HFF-Myc (cell line): Measurements from ENCODE around the gene CHMP2A.

Experiments
- DNase-seq: peaks from one replicate; pipeline ENCODE4 v3.0.0-alpha.2; 2011; ENCODE audit warnings: low read depth; ENCODE audit errors: extremely low read depth
- H3K4me3 ChIP-seq: replicated peaks from 2 replicates; pipeline ENCODE4 v1.5.1; 2011; ENCODE audit warnings: low read depth, mild to moderate bottlenecking, control low read depth, low read length
- TF ChIP-seq, protein P1 (sequence below): IDR thresholded peaks from 2 replicates; pipeline ENCODE4 v1.5.1; 2012; ENCODE audit warnings: mild to moderate bottlenecking, low read depth, low read length, control low read depth; ENCODE audit errors: missing control alignments

CHMP2A gene

DNA sequence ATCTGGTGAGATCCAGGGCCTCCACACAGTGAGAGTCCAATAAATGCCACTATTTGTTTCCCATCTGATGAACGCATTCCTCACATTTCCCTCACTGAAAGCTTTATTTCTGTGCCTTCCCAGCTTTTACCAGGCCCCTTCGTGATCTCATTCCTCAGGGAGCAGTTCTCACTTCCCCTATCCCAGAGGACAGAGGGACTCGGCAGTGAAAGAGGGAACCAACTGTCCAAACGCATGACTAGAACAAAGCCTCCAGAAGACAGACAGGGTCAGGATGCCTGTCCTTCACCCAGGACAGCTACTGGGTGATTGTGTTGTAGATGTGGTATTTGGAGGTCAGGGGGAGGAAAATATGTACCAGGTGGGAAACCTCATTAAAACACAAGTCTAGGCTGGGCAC lies 33.3 kb downstream of the CHMP2A start:
- H3K4me3 ChIP-seq, result no peak overlapping the region
- TF ChIP-seq, protein P1, sequence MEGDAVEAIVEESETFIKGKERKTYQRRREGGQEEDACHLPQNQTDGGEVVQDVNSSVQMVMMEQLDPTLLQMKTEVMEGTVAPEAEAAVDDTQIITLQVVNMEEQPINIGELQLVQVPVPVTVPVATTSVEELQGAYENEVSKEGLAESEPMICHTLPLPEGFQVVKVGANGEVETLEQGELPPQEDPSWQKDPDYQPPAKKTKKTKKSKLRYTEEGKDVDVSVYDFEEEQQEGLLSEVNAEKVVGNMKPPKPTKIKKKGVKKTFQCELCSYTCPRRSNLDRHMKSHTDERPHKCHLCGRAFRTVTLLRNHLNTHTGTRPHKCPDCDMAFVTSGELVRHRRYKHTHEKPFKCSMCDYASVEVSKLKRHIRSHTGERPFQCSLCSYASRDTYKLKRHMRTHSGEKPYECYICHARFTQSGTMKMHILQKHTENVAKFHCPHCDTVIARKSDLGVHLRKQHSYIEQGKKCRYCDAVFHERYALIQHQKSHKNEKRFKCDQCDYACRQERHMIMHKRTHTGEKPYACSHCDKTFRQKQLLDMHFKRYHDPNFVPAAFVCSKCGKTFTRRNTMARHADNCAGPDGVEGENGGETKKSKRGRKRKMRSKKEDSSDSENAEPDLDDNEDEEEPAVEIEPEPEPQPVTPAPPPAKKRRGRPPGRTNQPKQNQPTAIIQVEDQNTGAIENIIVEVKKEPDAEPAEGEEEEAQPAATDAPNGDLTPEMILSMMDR, result no peak
- DNase-seq, result no peak

DNA sequence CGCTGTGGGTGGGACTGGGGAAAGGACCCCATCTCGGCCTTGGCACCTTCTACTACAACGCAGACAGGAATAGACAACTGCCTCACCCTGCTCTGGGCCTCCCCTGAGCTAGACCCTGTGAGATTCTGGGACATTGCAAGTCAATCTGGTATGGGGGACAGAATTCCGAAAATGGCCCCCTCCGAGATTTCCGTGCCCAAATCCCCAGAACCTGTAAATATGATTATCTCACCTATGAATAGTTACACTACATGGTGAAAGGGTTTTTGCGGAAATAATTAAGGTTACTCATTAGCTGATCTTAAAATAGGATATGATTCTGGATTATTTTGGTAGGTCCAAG lies 34.7 kb downstream of the CHMP2A start:
- TF ChIP-seq, protein P1, result no peak
- no peak for DNase-seq
- peak overlapping the region; percentile 84 for H3K4me3 ChIP-seq

DNA sequence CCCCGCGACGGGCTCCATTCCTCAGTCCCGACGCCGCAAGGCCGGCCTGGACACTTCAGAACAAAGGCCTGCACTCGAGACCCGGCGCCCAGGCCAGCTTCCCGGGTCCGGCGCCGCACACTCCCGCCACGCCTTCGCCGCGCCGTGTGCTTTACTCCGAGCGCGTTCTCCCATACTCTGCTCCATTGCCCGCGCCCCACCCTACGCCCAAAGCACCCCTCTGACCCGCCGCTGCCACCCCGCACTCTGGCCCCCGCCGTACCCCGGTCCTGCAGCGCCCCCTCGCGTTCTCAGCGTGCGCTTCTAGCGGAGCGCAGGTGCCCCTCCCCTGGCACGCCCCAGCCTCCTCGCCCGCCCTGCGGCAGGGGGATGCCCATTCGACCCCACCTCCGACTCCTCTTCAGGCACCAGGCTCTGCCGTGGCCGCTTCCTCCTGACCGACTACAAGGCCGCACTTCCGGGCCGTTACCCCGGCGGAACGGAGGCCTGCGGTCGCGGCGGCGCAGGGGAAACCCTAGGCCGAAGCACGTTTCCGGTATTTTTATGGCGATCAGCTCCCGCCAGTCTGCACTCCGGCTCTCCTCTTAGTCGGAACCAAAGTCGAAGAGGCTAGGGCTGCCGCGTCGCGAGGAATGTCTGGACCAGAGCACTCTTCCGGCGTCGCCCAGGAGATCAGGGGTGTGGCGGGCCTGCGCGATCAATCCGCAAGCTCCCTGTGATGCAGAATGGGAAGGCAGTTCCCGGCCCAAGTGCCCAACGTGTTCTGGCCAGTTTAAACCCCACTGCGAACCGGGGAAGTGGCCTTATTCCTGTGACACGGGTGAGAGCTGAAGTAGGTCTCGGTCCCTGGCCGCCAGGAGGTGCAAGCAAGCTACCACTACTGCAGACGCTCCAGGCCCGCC lies 35.3 kb downstream of the CHMP2A start, which contains the start of gene ZBTB45:
TSS of gene ZBTB45 (minus strand) at position 456 of the 902 bp plus-strand sequence. CDS start 2,137 bp downstream, outside the sequence.
- DNase-seq, result peak; percentile 88
- TF ChIP-seq, protein P1, result peak; percentile 67
- H3K4me3 ChIP-seq, result peak within 1 kb of the TSS; percentile 84

DNA sequence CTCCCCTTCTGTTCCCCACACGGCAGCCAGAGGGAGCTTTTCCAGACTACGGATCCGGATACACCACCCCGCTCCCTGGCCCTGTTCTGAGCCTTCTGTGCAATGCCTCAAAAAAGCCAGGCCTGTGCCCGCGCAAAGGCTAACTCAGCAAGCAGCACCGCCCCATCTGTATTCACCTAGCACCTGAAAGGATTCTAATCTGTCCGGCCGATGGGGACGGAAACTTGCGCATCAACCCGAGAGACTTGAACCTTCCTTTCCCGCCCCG lies 35.9 kb downstream of the CHMP2A start:
- TF ChIP-seq, protein P1, result peak; percentile 83
- peak; percentile 30 for DNase-seq
- peak overlapping the region; percentile 84 for H3K4me3 ChIP-seq

DNA sequence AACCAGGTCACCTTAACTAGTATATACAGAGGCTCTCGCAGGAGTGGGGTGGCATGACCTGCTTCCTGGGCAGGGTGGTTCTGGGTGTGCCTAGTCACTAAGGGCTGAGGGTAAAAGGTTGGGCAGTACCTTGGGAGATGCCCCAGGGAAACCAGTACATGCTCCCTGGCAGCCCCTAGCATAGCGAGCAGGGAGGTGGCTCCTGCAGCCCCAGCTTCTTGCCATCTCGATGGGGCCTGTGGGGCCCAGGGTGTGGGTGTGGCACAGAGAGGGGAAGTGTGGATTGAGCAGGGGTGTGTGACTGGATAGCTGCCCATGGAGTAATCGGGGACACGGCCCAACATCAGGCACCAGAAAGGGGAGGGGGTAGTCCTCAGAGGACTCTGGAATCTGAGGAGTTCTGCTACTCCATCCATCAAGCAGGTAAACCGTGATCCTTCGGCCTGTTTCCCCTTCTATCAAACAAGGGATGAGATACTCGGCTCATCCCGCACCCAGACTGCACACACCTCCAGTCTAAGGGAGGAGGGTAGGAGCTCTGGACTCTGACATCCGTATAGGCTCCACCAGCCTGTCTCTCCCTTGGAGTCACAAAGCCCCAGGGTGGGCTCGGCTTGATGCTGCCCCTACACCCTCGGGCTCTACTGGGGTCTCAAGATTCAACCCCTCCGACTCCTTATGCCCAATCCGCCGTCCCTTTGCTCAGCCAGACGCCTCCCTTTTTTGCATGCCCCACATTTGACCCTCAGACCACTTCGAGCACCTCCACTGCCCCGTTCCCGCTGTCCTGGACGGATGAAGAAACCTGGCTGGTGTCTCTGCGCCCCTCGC lies 36.4 kb downstream of the CHMP2A start:
- TF ChIP-seq, protein P1, result no peak
- H3K4me3 ChIP-seq, result peak overlapping the region; percentile 84
- DNase-seq, result no peak

DNA sequence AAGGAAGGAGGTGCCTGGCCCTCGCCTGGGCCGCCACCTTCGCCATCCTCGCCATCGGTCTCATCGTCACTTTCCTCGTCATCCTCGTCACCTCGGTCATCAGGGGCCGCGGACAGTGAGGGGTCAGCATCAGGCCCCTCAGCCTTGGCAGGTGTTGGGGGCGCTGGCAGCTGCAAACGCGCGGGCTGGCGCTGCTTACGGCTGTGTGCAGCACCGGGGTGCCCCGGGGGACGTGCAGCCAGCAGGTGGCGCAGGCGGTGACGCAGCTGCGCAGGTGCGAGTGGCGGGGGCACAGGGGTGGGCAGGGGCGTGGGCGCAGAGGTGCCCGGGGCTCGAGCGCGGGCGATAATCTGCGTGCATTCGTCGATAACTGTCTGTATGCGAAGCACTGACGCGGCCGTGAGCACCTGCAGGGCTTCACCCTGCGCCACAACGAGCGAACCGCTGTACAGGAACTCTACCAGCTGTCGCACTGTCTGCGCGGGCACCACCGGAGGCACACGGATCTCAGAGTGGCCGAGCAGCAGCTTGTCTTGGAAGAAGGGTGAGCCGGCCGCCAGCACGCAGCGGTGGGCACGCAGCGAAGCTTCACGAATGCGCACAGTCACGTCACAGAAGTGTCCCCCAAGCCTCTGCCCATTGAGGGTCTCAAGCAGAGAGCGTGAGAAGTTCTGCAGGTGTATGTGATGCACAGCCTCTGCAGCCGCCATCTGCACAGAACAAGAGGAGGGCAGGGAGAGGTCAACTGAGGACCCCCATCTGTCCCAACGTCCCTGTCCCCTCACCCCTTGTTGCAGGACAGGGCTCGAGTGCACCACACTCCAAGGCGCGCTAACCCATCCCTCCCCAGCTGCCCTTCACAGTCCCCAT lies 37.7 kb downstream of the CHMP2A start:
- TF ChIP-seq, protein P1, result no peak
- no peak overlapping the region for H3K4me3 ChIP-seq
- no peak for DNase-seq
